HG02588 (cell line): ENCODE measurements around the gene CTSO.
A peak's percentile ranks its signal among the peaks of the same experiment; 100 is the strongest.

Source experiments
- ATAC-seq: cut with Tn5 transposase; IDR thresholded peaks from one replicate; pipeline ENCODE4 v1.9.1; 2021; ENCODE audit warnings: mild to moderate bottlenecking, moderate library complexity; ENCODE audit not compliant: unreplicated experiment

The CTSO gene

DNA sequence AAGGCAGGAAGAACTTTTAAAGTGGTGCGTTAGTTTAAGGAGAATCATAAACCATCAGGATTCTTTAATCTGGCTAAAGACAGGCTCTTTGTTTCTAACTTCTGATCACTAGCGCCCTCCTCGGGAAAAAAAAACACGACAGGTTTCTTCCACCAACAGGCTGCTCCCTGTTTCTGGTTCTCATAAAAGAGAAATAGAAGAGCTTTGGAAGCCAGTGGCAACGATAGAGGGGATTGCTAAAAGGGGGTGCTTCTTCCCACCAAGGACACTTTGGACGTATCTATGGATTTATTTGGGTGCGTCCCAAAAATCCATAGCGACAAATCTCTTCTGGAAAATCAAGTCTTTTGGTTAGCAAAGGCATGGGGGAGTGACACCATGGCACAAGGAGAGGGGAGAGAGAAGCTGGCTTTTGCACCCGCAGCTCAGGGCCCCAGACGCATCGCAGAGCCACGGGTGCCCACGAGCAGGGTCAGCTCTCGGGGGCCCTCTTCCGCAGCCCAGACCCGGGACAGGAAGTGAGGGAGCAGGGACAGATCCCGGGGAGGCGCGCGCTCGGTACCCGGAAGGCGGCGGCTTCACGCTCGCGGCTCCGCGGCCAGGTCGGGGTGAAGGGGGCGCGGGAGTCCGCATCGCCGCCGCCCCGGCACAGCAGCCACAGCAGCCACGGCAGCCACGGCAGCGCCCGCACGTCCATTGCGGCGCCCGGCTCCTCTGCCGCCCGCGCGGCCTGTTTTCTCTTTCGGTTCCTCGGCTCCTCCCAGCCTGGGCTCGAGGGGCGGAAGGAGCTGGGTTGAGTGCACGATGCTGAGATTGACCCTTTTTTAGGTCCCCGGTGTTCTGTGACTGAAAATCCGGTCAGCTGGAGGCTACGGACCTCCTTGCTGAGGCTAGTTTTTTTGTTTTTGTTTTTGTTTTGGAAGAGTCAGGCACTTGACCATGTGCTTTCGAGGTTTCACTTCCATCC is at the start of gene CTSO:
Gene CTSO (minus strand): TSS at position 716 of the 967 bp plus-strand sequence. CDS start 19 bp downstream, at position 697.
- peak; percentile 95 for ATAC-seq

GRCh38 chr4:156000491-156000890 is 46.8 kb upstream of the CTSO start:
- ATAC-seq: no peak

- no peak for ATAC-seq
Observed at GRCh38 chr4:155999725-156000124, 46.1 kb upstream of the CTSO start.

GRCh38 chr4:155995069-155995468 is 41.4 kb upstream of the CTSO start:
- ATAC-seq: no peak

- no peak for ATAC-seq
Observed at GRCh38 chr4:155984106-155984797, 30.6 kb upstream of the CTSO start.

GRCh38 chr4:155982736-155983385 is 29.2 kb upstream of the CTSO start:
- no peak for ATAC-seq

- no peak for ATAC-seq
Observed at GRCh38 chr4:155978810-155979209, 25.1 kb upstream of the CTSO start.

GRCh38 chr4:155975511-155975910 is 21.8 kb upstream of the CTSO start:
- ATAC-seq: no peak

- ATAC-seq: no peak
Observed at GRCh38 chr4:155974996-155975395, 21.3 kb upstream of the CTSO start.

- ATAC-seq: peak; percentile 97
Observed at GRCh38 chr4:155974476-155974749, 20.7 kb upstream of the CTSO start.

DNA sequence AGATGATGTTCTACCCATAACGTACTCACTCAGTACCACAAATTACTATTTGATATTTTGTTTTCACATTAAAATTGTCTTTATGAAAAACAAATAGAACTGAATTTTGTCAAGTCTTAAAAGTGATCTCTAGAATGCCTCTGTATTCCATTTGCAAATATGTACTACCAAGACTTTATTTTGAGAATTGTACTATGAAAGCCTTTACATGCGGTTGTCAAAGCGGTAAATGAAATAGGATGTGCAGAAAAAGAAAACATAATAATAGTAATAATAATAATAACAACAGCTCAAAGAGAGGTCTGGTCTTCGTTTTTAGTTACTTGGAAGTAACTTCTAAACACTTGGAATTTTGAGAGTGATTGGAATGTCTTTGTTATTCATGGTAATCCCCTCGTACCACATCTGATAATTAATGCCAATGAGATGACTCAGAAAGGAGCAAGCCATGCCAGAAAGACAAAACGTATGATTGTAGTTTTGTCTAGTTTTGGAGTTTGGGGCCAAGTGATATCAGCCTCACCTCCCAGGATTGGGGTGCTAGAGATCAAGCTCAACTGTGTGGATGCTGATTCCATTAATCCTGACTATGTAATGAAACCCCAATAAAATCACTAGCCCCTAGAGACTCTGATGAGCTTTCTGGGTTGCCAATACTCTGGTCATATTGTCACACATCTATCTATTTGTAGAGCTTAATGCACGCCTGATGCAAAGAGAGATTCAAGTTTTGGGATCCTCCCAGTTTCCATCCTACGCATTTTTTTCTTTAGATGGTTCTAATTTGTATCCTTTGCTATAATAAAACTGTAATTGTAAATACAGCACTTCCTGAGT is 20.2 kb upstream of the CTSO start:
- peak; percentile 33 for ATAC-seq

DNA sequence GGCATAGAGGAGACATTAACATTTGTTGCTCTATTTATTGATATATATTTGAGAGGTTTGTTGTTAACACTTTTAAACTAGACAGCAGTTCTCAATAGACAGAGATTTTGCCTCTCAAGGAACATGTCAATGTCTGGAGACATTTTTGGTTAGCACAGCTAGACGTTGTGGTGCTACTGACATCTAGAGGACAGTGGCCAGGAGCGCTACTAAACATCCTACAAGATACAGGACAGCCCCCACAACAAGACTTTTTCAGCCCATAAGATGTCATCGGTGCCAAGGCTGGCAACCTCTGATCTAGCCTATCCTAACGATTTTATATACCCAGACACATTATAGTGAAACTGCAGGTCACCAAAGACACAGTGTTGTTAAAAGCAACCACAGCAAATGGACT is 18.4 kb upstream of the CTSO start:
- peak; percentile 39 for ATAC-seq

- ATAC-seq: no peak
Observed at GRCh38 chr4:155966731-155967395, 13.2 kb upstream of the CTSO start.

DNA sequence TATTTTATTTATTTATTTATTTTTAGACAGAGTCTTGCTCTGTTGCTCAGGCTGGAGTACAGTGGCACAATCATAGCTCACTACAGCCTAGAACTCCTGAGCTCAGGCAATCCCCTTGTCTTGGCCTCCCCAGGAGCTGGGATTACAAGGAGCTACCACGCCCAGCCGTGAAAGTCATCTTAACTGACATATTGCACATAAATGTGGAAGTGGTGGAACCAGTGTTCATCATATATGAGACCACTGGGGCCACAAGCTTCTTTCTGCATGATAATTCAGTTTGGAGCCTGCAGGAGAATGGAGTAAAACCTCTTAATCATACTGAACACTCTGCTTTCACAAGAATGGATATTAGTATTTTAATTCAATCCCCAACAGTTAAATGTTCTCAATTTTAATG is 12.5 kb upstream of the CTSO start:
- no peak for ATAC-seq

- ATAC-seq: no peak
Observed at GRCh38 chr4:155964016-155964891, 10.6 kb upstream of the CTSO start.

- no peak for ATAC-seq
Observed at GRCh38 chr4:155962767-155963166, 9.1 kb upstream of the CTSO start.

GRCh38 chr4:155961575-155961974 is 7.9 kb upstream of the CTSO start:
- no peak for ATAC-seq

DNA sequence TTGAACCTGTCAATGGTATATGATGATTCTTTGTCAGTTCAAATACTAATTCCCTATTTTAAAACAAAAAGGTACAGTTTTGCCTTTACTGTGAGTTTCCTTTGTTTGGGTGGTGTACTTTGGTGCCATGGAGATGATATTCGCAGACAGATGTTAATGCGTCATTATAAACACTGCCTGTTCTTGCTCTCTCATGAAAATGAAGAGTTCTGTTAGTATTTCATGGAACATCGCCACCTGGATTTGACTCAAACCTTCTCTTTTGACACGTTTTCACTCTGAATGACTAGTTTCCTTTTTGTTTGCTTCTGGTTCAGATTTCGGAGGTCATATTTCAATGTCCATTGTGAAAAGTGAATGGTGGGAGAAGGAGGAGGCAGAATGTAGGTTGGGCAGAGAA is 6.9 kb upstream of the CTSO start:
- no peak for ATAC-seq

DNA sequence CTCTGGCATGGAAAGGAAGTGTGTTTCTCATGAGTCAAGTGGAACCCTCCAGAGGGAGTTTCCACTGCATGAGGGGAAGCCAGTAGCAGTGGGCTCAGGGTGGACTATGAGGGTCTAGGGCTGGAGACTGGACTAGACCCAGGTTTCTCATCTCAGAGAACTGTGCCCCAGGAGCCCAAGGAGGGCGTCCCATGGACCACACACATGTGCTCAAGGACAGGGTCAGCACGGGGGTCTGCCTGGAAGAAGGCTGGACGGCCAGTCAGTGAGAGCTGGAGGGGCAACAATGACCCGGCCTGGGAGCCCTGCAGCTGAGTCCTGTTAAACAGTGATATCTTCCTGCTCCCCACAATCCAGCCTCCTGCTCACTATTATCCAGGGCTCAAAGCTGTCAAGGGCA is 5.8 kb upstream of the CTSO start:
- no peak for ATAC-seq
